A549 (cell line): ENCODE data around the gene HTR6.

ENCODE experiments used
- CEBPB ChIP-seq, 2 experiments: fragments of >200 bp in 1 of 2; sonication (Bioruptor Twin) in 1 of 2; formaldehyde crosslinking in 1 of 2; IDR thresholded peaks; 2 replicates each; pipeline ENCODE4 v1.6.1; 2012 to 2016
- CTCF ChIP-seq: fragments of >200 bp; sonication (Bioruptor Twin); formaldehyde crosslinking; IDR thresholded peaks from 3 replicates; pipeline ENCODE4 v1.5.1; 2016
- EP300 ChIP-seq, 2 experiments: fragments of >200 bp; sonication (Bioruptor Twin); formaldehyde crosslinking; IDR thresholded peaks; 2 replicates in 1 of 2; 3 replicates in 1 of 2; pipeline ENCODE4 v1.6.1; 2016 to 2017
- POLR2A ChIP-seq: IDR thresholded peaks from 2 replicates; pipeline ENCODE4 v1.6.1; 2012; ENCODE audit warnings: mild to moderate bottlenecking, low read length
- RAD21 ChIP-seq, 2 experiments: fragments of >200 bp in 1 of 2; sonication (Bioruptor Twin) in 1 of 2; formaldehyde crosslinking in 1 of 2; IDR thresholded peaks in 1 of 2; conservative IDR thresholded peaks in 1 of 2; 2 replicates in 1 of 2; 3 replicates in 1 of 2; pipeline ENCODE4 v1.6.1; 2012 to 2018; ENCODE audit warnings: inconsistent platforms in 1 of 2
- SMC3 ChIP-seq: fragments of >200 bp; sonication (Bioruptor Twin); formaldehyde crosslinking; IDR thresholded peaks from 3 replicates; pipeline ENCODE4 v1.6.1; 2018; ENCODE audit warnings: inconsistent platforms
- USF2 ChIP-seq: fragments of 450-650 bp; IDR thresholded peaks from 2 replicates; pipeline ENCODE4 v1.6.1; 2014; ENCODE audit warnings: antibody characterized with exemption
- ZNF302 ChIP-seq: fragments of 250-450 bp; sonication (Bioruptor Pico); IDR thresholded peaks from 2 replicates; pipeline ENCODE4 v1.9.0; 2021; ENCODE audit warnings: inconsistent platforms, mild to moderate bottlenecking, moderate library complexity

GRCh38 chr1:19682257-19682656 is 17.6 kb downstream of the HTR6 start:
- TF ChIP-seq CTCF (no peak), POLR2A (no peak), ZNF302 (CRISPR knock-in tag) (no peak), SMC3 (no peak), RAD21 (conservative IDR thresholded peaks at IDR 0.05 in 1 of 2, IDR thresholded peaks at IDR 0.05 in 1 of 2) (no peak), EP300 (IDR thresholded peaks at IDR 0.05) (no peak), USF2 (no peak), CEBPB (IDR thresholded peaks at IDR 0.05) (no peak)
